NCI-H2029 treated with DMSO at 0.1 percent for 48 hours (cell line): Measurements from ENCODE around the gene THSD7B.
"Not testable (repeated sequence)": the region's sequence is repeated elsewhere in the genome, so short reads cannot be mapped to it uniquely, and the experiment has no call there.

Experiments used
- DNase-seq: peaks from one replicate; lab custom pipeline; 2025; lab: John Stamatoyannopoulos, UW

THSD7B gene

DNA sequence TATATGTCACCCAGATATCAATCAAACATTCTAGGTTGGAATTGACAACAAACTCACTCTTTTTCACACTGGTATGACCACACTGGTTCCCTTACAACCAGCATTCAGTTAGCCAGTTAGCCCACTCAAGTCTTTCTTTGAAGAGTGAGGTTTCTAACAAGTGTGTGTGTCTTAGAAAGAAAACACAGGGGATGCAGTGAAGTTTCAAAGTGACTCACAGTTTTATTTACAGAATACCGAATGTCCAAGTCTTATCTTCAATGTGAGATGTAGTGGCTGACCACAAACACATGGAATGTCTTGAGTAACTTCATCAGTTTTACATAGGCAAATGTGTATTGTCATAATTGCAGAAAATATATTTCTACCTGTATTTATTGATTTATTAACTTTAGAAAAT, 924.2 kb downstream of the THSD7B start:
- no peak for DNase-seq

- no peak for DNase-seq
Observed at GRCh38 chr2:137693534-137693933, 928.2 kb downstream of the THSD7B start.

- DNase-seq = no peak
Observed at GRCh38 chr2:137696916-137697315, 931.6 kb downstream of the THSD7B start.

DNA sequence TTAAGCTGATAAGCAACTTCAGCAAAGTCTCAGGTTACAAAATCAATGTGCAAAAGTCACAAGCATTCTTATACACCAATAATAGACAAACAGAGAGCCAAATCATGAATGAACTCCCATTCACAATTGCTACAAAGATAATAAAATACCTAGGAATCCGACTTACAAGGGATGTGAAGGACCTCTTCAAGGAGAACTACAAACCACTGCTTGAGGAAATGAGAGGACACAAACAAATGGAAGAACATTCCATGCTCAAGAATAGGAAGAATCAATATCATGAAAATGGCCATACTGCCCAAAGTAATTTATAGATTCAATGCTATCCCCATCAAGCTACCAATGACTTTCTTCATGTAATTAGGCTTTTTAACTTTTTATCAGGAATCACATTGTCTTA, 934.9 kb downstream of the THSD7B start:
- DNase-seq = not testable (repeated sequence)

DNA sequence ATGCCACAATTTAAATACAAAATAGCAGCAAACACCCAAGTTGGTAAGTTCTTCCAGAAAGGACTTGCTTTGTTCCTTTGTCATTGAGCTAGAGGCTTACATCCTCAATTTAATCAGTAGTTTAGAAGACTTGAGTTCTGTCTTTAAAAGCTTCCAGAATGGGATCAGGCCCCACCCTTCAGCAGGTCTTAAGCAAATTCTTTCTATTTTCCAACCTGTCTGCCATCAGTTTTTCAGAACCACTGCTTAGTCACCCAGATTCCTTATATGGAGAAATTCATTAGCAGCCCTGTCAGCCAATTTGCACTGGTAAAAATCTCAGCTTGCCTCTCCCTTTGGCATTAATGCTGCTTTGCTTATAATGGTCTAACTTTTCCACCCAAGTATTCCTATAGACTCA, 935.3 kb downstream of the THSD7B start:
- no peak for DNase-seq

DNA sequence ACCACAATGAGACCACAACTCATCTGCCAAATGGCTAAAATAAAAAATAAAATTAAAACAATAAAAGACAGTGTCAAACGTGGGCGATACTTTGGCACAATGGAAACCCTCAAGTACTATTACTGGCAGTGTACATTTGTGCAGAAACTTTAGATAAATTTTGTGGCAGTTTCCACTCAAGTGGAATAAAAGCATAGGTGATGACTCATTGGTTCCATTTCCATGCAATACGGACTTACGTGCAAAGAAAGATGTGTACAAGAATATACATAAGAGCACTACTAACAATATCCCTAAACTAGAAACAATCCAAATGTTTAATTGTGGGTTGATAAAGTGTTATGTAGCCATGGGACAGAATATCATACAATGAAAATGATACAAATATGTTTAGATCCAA, 940.0 kb downstream of the THSD7B start:
- DNase-seq = no peak

- DNase-seq = no peak
Observed at GRCh38 chr2:137706786-137707613, 941.7 kb downstream of the THSD7B start.

GRCh38 chr2:137708311-137708710, 943.0 kb downstream of the THSD7B start:
- no peak for DNase-seq

DNA sequence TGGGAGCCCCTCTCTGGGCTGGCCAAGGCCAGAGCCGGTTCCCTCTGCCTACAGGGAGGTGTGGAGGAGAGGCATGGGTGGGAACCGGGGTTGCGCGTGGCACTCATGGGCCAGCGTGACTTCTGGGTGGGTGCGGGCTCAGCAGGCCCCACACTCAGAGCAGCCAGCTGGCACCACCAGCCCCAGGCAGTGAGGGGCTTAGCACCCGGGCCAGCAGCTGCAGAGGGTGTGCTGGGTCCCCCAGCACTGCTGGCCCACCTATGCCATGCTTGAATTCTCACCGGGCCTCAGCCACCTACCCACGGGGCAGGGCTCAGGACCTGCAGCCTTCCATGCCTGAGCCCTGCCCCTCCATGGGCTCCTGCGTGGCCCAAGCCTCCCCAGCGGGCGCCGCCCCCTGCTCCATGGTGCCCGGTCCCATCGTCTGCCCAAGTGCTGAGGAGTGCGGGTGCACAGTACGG, 950.4 kb downstream of the THSD7B start:
- no peak for DNase-seq

DNA sequence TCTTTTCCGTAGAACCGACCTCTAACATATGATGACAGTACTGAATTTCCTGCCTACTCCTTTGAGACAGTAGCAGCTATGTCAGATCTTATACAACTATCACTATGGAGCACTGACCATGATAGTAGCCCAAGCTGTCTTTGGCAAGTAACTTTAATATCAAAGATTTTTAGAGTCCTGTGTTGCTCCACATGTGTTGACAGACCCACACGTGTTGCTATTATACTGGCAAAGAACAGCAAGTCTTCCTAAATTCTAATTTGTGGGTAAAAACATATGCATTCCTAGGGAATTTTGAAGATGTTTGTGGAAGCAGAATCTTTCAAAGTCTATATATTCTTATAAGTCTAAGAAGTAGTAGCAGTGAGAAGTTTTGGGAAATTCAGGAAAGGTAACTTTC, 953.4 kb downstream of the THSD7B start:
- no peak for DNase-seq

- DNase-seq = no peak
Observed at GRCh38 chr2:137721733-137722132, 956.4 kb downstream of the THSD7B start.

DNA sequence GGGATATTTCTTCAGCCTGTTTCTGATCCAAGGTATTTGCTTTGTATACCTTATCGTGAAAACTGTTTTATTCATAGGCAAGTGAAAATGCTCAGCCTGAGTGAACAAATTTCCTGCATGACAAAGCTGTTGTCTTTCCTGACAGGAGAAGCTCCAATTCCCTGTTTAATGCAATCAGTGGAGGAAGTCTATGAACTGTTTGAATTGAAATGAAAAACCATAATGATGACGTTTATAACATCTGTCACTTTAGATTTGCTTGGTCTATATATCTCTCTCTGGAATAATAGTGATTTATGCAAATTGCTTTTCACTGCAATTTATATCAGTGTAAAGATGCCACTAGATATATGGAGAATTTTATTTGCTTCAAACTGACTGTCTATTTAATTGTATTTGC, 959.6 kb downstream of the THSD7B start:
- DNase-seq = no peak
